H1 (cell line): ENCODE data around the gene TRPC1. TPM values are rescaled to one million over a fixed set of nuclear protein-coding genes. Genes with fewer than 3 reads are reported as not detected.

Source experiments
- YY1 ChIP-seq: IDR thresholded peaks from 2 replicates; pipeline ENCODE4 v1.6.1; 2011; ENCODE audit warnings: low read depth, mild to moderate bottlenecking, low read length
- ZNF274 ChIP-seq: IDR thresholded peaks from 2 replicates; pipeline ENCODE4 v1.7.0; 2012; ENCODE audit warnings: low read length, borderline replicate concordance; ENCODE audit errors: extremely low read depth
- polyA plus RNA-seq, 7 experiments: library from polyadenylated mRNA; depleted of rRNA in 3 of 7; stranded (reverse) in 5 of 7; unstranded in 2 of 7; fragments of >200 nt in 5 of 7; fragments of 200-250 nt in 2 of 7; gene quantifications; 1 replicate in 5 of 7; 2 replicates in 1 of 7; 4 replicates in 1 of 7; pipeline versions ENCODE4 v1.2.1 to v1.2.3, GENCODE V29; 2011 to 2013; ENCODE audit warnings: missing spikeins in 2 of 7, mixed read lengths in 2 of 7
- total RNA-seq: library from RNA; stranded (reverse); fragmentation: NEBNext Ultra II Directional; extraction: Animal tissue kit (Norgen Biotek cat#: 25700); gene quantifications from 2 replicates; pipeline ENCODE4 v1.2.1, GENCODE V29; 2021

TRPC1 gene
- total and polyA plus RNA-seq, 2 of the 8 experiments (the other 6 are each of a cell fraction or from before 2014, with no cell fraction given) = 22.6 to 23.1 TPM

- TF ChIP-seq ZNF274 = no peak
- no peak for TF ChIP-seq YY1
Observed at GRCh38 chr3:142691527-142691926, 32.3 kb upstream of the TRPC1 start (continued).
